GM21526 (cell line): ENCODE data around the gene KDM6B.

Experiments
- ATAC-seq: cut with Tn5 transposase; IDR thresholded peaks from one replicate; pipeline ENCODE4 v1.9.1; 2021; ENCODE audit warnings: moderate library complexity; ENCODE audit not compliant: unreplicated experiment, low FRiP score

Gene KDM6B

DNA sequence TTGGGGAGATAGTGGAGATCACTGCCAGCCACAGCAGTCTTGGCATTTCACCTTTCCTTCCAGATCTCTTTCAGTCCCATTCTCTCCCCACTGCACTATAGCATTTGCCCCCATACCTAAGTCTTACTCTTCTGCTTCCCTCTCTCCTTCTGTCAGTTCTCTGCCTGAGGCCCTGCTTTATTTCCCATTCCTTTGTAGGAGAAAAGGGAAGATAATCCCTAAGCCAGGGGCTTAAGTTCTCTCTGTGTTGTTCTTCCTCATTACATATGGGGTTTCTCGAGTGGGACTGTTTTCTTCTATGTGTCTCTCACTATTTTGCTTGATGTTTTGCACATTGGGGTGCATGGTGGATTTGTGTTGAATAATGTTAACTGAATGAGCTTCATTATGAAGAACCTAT, 6.4 kb downstream of the KDM6B start:
- no peak for ATAC-seq

DNA sequence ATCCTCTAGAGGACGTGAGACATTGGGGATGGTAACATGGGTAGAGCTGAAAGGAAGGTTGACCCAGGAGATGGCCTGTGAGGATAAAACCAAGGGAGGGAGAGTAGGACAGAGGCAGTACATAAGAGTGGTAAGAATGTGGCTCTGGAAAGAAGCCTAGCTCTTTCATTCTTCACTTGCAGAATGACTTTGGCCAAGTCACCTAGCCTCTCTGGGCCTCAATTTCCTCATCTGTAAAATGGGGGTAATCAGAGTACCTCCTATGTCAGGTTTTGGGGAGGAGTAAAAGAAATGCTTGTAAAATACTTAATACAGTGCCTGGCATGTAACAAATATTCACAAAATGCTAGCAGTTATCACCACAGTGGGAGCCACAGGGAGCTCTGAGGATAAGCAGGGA, 6.9 kb downstream of the KDM6B start:
- no peak for ATAC-seq

DNA sequence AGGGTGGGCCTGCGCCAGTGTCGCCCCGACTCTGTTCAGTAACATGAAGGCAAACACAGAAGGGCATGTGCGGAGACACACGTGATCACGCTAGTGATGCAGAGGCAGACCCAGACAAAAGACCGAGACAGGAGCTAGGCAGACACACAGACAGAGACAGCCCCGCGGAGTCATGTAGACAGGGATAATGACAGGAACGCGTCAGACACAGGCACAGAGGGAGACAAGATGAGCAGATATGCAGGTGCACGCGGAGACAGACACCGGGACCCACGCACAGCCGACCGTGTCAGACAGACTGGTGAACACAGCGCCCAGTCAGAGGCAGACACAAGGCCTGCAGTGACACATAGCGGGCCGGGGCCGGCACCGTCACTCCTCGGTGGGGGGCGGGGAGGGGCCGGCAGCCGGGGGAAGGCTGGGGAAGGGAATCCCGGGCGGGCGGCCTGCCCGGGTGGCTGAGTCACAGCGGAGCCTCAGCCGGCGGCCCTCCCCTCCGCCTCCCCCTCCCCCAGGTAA, 7.4 kb downstream of the KDM6B start:
- peak; percentile 0 for ATAC-seq

DNA sequence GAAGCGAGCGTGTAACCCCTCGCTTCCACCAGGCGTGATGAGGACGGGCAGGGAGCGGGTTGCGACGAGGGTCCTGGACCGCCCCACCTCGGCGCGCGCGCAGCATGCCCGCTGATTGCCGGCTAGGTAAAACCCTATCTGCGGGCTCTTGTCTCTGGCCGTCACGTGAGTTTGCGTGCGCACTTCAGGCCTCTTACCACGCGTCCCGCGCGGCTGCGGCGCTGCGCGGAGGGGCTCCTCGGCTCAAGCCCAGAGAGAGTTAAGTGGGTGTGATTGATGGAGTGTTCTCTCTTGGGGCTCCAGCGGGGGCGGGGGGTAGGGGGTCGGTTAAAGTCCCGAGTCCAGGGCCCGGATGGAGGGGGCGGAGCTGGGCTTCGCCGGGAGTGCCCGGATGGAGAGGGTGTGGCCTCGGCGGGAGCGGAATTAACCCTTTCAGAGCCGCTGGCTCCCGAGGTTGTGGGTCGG, 7.9 kb downstream of the KDM6B start:
- peak; percentile 11 for ATAC-seq

DNA sequence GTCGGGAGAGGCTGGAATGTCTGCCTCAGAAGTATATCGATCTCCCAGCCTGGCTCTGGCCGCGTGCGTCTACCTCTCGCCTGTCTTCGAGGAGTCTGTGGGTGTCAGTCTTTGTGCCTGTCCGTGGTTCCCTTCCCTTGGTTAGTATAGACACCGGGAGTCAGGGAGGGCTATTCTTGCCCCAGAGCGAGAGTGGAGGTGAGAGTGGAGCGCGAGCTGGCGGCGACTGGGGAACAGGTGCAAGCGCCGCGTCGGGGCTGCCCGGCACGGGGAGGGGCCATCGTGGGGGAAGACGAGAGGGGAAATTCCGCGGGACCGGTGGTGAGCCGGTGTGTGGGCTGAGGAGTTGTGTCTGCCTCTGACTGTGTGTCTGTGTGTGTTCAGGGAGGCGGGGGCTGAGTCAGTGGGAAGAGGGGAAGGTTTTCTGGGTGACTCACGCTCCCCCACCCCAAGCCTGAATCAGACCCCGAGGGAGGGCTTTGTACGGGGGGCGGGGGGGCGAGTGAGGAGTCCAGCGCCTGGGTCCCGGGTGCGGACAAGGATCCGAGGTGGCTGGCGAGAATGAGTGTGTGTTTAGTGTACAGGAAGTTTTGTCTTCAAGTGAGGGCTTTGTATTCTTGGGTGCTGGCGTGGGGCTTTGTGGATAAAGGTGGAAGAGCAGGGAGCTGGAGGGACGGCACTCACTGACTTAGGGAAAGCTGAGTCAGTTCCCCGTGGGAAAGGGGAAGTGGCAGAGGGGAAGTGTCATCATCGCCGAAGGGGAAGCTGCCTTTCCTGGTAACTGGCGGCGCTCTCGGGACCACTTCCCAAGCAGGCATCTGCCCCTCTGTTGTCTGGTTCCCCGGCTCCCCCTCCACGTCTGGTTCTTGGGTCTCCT, 8.6 kb downstream of the KDM6B start:
- ATAC-seq: peak; percentile 27

DNA sequence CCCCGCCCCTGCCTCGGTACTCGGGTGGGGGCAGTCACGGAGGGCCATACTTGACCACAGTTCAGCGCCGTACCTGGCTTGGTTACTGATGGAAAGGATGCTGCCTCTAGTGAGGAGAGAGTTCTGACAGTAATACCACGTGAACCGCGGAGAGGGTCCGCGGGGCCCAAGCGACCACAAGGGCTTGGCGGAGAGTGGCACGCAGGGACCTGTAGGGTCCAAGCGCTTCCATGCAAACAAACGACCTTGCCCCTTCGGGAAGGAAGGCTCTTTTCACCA, 9.2 kb downstream of the KDM6B start:
- no peak for ATAC-seq

DNA sequence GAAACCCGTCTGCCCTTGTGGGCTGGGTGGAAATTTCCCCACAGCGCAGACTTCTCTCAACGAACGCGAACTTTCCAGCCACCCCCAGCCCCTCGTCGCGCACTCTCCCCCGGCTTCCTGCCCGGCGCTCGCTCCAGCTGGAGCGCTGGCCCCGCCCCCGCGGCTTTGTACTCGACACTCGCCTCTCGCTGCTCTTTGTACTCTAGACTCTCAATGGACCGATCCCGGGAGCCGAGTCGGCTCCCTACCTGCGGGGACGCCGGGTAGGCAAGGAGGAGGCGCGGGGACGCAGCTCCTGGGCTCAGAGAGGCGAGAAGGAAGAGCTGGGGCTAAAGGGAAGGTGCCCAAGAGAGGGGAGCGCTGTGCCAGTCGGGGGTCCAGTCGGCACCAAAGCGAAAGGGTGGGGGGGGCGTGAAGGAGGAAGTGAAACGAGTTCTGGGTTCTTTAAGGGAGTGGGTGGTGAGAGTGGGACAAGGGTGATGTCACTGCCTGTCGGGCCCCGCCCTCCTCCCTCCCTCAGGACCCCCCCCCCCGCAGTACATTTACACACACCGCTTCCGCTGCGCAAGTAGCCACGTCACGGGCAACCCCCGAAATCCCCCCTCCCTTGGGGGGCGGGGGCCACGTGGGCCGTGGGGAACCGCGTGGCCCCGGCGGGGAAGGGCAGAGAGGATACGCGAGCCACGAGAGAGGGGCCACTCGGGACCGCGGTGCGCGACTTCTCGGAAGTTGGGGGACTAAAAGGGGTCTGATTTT, 9.7 kb downstream of the KDM6B start:
- peak; percentile 26 for ATAC-seq

DNA sequence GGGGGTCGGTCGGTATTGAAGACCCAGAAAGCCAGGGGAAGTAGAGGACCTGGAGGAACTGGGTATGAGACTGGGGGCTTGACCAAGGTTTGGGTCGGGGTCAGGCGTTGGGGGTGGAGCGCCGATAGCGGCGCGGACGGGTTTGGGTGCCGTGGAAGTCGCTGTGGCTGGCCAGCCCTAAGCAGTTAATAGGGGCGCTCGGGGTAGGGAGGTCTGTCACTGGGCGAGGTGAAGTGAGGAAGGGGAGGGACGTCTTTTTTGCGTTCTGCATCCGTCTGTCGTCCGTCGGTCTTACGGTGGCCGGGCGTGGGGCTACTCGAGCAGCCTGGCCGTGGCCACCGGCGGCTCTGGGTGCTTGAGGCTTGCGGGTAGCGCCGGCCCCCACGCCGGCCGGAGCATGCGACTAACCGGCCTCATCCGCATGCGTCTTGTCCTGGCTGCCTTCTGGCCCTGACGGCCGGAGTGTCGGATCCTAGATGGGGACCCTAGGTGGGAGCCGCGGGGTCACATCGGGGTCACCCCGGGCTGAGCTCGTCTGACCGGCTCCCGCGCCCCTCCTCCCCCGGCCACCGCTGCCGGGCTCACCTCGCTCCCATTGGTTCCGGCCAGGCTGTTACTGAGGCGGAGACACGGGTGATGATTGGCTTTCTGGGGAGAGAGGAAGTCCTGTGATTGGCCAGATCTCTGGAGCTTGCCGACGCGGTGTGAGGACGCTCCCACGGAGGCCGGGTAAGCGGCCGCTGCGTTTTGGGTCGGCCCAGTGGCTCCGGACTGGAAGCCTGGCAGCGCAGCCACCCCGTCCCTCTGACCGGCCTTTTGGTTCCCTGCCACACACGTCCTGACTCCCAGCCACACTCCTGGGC, 10.5 kb downstream of the KDM6B start:
- peak; percentile 36 for ATAC-seq

DNA sequence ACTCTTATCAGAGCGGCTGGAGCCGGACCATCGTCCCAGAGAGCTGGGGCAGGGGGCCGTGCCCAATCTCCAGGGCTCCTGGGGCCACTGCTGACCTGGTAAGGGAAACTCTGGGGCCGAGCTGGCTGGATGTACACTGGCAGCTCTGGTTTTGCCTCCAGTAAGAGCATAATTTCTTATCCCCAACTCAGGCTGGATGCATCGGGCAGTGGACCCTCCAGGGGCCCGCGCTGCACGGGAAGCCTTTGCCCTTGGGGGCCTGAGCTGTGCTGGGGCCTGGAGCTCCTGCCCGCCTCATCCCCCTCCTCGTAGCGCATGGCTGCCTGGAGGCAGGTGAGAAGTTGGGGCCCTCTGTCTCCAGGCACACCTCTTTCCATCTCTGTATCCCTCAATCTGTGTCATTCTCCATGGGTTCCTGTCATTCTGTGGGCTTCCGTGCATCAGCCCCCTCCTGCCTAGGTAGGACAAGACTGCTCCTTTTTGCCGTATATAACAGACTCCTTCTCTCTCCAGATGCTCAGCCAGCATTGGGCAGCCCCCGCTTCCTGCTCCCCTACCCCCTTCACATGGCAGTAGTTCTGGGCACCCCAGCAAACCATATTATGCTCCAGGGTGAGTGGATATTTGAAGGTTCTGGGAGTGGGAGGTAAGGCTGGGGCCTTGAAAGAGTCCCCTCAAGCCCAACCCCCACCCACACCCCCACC, 11.5 kb downstream of the KDM6B start:
- no peak for ATAC-seq

DNA sequence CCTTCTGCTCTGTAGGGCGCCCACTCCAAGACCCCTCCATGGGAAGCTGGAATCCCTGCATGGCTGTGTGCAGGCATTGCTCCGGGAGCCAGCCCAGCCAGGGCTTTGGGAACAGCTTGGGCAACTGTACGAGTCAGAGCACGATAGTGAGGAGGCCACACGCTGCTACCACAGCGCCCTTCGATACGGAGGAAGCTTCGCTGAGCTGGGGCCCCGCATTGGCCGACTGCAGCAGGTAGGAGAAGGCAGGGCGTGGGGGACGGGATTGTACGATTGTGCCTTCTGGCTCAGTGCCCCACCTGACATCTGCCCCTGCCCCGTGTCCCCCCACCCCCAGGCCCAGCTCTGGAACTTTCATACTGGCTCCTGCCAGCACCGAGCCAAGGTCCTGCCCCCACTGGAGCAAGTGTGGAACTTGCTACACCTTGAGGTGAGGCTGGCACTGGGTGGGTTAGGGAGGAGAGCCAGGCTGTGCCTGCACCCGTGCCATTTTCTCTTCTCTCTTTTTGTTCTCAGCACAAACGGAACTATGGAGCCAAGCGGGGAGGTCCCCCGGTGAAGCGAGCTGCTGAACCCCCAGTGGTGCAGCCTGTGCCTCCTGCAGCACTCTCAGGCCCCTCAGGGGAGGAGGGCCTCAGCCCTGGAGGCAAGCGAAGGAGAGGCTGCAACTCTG, 12.2 kb downstream of the KDM6B start:
- no peak for ATAC-seq

DNA sequence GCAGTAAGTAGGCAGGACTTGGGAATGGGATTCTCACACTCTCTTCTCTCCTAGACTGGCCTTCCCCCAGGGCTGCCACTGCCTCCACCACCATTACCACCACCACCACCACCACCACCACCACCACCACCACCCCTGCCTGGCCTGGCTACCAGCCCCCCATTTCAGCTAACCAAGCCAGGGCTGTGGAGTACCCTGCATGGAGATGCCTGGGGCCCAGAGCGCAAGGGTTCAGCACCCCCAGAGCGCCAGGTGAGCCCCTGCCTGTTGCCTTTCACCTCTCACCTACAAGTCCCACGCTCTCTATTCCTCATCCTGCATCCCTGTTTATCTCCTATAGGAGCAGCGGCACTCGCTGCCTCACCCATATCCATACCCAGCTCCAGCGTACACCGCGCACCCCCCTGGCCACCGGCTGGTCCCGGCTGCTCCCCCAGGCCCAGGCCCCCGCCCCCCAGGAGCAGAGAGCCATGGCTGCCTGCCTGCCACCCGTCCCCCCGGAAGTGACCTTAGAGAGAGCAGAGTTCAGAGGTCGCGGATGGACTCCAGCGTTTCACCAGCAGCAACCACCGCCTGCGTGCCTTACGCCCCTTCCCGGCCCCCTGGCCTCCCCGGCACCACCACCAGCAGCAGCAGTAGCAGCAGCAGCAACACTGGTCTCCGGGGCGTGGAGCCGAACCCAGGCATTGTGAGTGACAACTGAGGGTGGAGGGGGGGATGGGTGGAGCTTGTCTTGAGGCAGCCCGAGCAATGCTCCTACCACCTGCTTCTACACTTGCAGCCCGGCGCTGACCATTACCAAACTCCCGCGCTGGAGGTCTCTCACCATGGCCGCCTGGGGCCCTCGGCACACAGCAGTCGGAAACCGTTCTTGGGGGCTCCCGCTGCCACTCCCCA, 13.0 kb downstream of the KDM6B start:
- no peak for ATAC-seq

DNA sequence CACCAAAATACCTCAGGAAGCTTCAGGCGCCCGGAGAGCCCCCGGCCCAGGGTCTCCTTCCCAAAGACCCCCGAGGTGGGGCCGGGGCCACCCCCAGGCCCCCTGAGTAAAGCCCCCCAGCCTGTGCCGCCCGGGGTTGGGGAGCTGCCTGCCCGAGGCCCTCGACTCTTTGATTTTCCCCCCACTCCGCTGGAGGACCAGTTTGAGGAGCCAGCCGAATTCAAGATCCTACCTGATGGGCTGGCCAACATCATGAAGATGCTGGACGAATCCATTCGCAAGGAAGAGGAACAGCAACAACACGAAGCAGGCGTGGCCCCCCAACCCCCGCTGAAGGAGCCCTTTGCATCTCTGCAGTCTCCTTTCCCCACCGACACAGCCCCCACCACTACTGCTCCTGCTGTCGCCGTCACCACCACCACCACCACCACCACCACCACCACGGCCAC, 14.1 kb downstream of the KDM6B start:
- ATAC-seq: no peak

DNA sequence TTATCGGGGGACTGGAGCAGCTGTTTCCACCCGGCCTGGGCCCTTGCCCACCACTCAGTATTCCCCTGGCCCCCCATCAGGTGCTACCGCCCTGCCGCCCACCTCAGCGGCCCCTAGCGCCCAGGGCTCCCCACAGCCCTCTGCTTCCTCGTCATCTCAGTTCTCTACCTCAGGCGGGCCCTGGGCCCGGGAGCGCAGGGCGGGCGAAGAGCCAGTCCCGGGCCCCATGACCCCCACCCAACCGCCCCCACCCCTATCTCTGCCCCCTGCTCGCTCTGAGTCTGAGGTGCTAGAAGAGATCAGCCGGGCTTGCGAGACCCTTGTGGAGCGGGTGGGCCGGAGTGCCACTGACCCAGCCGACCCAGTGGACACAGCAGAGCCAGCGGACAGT, 14.7 kb downstream of the KDM6B start:
- ATAC-seq: no peak

DNA sequence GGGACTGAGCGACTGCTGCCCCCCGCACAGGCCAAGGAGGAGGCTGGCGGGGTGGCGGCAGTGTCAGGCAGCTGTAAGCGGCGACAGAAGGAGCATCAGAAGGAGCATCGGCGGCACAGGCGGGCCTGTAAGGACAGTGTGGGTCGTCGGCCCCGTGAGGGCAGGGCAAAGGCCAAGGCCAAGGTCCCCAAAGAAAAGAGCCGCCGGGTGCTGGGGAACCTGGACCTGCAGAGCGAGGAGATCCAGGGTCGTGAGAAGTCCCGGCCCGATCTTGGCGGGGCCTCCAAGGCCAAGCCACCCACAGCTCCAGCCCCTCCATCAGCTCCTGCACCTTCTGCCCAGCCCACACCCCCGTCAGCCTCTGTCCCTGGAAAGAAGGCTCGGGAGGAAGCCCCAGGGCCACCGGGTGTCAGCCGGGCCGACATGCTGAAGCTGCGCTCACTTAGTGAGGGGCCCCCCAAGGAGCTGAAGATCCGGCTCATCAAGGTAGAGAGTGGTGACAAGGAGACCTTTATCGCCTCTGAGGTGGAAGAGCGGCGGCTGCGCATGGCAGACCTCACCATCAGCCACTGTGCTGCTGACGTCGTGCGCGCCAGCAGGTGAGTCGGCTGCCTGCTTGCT, 15.2 kb downstream of the KDM6B start:
- no peak for ATAC-seq

DNA sequence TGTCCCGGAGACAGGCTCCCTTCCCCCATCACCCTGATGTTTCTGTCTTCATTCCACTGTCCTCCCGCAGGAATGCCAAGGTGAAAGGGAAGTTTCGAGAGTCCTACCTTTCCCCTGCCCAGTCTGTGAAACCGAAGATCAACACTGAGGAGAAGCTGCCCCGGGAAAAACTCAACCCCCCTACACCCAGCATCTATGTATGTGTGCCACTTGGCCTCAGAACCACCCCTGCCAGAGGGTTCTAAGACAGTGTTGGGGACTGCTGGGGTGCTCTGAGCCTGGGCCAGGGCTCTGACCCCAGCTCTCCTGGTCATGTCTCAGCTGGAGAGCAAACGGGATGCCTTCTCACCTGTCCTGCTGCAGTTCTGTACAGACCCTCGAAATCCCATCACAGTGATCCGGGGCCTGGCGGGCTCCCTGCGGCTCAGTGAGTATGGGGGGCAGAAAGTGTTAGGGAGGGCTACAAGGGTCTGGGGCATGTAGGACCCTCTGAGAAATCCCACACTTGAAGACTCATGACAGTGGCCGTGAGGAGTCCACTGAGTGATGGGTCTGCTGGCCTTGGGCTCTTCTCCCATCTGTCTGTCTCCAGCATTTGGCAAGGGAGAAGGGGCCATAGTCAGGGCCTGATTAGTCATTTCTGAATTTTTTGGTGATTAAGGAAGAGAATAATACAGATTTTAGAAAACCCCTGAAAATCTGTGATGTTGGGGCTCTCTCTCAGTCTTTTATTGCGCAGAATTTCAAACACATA, 15.9 kb downstream of the KDM6B start:
- no peak for ATAC-seq

DNA sequence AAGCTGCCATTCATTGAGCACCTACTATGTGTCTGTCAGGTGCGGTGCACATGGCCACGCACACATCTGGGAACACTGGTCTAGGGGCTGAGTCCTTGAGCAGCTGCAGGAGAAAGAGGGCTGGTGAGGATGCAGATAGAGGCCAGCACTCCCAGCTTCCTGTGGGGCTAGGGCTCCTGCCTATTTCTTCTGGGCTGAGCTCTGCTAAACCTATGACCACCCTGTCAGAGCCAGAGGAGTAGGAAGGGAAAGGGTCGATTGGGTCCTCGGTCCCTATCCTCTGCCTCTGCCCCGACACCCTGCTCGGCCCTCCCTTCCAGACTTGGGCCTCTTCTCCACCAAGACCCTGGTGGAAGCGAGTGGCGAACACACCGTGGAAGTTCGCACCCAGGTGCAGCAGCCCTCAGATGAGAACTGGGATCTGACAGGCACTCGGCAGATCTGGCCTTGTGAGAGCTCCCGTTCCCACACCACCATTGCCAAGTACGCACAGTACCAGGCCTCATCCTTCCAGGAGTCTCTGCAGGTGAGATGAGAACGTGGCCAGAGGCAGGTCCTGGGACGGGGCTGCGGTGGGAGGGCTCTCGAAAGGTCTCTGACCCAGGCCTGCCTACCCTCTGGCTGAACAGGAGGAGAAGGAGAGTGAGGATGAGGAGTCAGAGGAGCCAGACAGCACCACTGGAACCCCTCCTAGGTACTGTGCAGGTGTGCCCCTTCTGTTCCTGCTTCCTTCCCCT, 16.9 kb downstream of the KDM6B start:
- no peak for ATAC-seq
